ENCODE results near the gene EMC8.

Gene EMC8

GRCh38 chr16:85842435-85842834 lies 43.1 kb upstream of the EMC8 start:
- no peaks in the 10 kb centered on the region for H4K20me1 ChIP-seq (ENCODE audit: low read depth, low read length)
- H3K9ac ChIP-seq (ENCODE audit: low read length), result no peak overlapping the region
- H3F3A ChIP-seq (ENCODE audit: insufficient read depth), result no peaks in the 10 kb centered on the region
- H3K9me3 ChIP-seq (ENCODE audit: insufficient read depth, low read length), result no peaks in the 10 kb centered on the region
- TF ChIP-seq CTCF (IDR thresholded peaks at IDR 0.05; ENCODE audit: insufficient read depth, low read length, poor library complexity, severe bottlenecking) (no peak), EZH2phosphoT487 (conservative IDR thresholded peaks at IDR 0.05; ENCODE audit: low read length) (no peak)
- H3K4me2 ChIP-seq (ENCODE audit: low read depth, low read length, poor library complexity, severe bottlenecking), result no peak overlapping the region
- H2AFZ ChIP-seq (ENCODE audit: low read depth, low read length, severe bottlenecking), result no peak overlapping the region
- no peaks in the 10 kb centered on the region for H3K9me2 ChIP-seq (replicated peaks; ENCODE audit: insufficient read depth, low read length)
- no peaks in the 10 kb centered on the region for H3K36me3 ChIP-seq (ENCODE audit: low read length)
- H3K79me2 ChIP-seq (ENCODE audit: insufficient read depth, low read length), result no peaks in the 10 kb centered on the region
- no peak overlapping the region for H3K27ac ChIP-seq (ENCODE audit: low read depth, low read length)
- H3K4me3 ChIP-seq (ENCODE audit: insufficient read depth, low read length, poor library complexity, severe bottlenecking), result no peak overlapping the region
- no peaks in the 10 kb centered on the region for H3K27me3 ChIP-seq (ENCODE audit: low read length)

- no peak for TF ChIP-seq CTCF (IDR thresholded peaks at IDR 0.05; ENCODE audit: insufficient read depth, low read length, poor library complexity, severe bottlenecking)
- TF ChIP-seq EZH2phosphoT487 (conservative IDR thresholded peaks at IDR 0.05; ENCODE audit: low read length), result no peak
- Histone ChIP-seq H4K20me1 (ENCODE audit: low read depth, low read length) (no peaks in the 10 kb centered on the region), H3F3A (ENCODE audit: insufficient read depth) (no peaks in the 10 kb centered on the region), H3K9me2 (replicated peaks; ENCODE audit: insufficient read depth, low read length) (no peaks in the 10 kb centered on the region), H3K27ac (ENCODE audit: low read depth, low read length) (no peak overlapping the region), H3K4me2 (ENCODE audit: low read depth, low read length, poor library complexity, severe bottlenecking) (no peak overlapping the region), H3K4me3 (ENCODE audit: insufficient read depth, low read length, poor library complexity, severe bottlenecking) (no peak overlapping the region), H3K9ac (ENCODE audit: low read length) (no peak overlapping the region), H3K27me3 (ENCODE audit: low read length) (no peaks in the 10 kb centered on the region), H3K9me3 (ENCODE audit: insufficient read depth, low read length) (no peaks in the 10 kb centered on the region), H2AFZ (ENCODE audit: low read depth, low read length, severe bottlenecking) (no peak overlapping the region), H3K79me2 (ENCODE audit: insufficient read depth, low read length) (no peaks in the 10 kb centered on the region), H3K36me3 (ENCODE audit: low read length) (no peaks in the 10 kb centered on the region)
Observed at GRCh38 chr16:85840801-85841200, 41.5 kb upstream of the EMC8 start.

- no peaks in the 10 kb centered on the region for H3K36me3 ChIP-seq (ENCODE audit: low read length)
- H2AFZ ChIP-seq (ENCODE audit: low read depth, low read length, severe bottlenecking), result no peak overlapping the region
- no peaks in the 10 kb centered on the region for H4K20me1 ChIP-seq (ENCODE audit: low read depth, low read length)
- H3K27ac ChIP-seq (ENCODE audit: low read depth, low read length), result no peak overlapping the region
- no peak overlapping the region for H3K4me2 ChIP-seq (ENCODE audit: low read depth, low read length, poor library complexity, severe bottlenecking)
- H3K79me2 ChIP-seq (ENCODE audit: insufficient read depth, low read length), result no peaks in the 10 kb centered on the region
- no peaks in the 10 kb centered on the region for H3K27me3 ChIP-seq (ENCODE audit: low read length)
- H3K9me3 ChIP-seq (ENCODE audit: insufficient read depth, low read length), result no peaks in the 10 kb centered on the region
- H3K9ac ChIP-seq (ENCODE audit: low read length), result no peak overlapping the region
- H3K9me2 ChIP-seq (replicated peaks; ENCODE audit: insufficient read depth, low read length), result no peaks in the 10 kb centered on the region
- no peaks in the 10 kb centered on the region for H3F3A ChIP-seq (ENCODE audit: insufficient read depth)
- TF ChIP-seq EZH2phosphoT487 (conservative IDR thresholded peaks at IDR 0.05; ENCODE audit: low read length) (no peak), CTCF (IDR thresholded peaks at IDR 0.05; ENCODE audit: insufficient read depth, low read length, poor library complexity, severe bottlenecking) (no peak)
- no peak overlapping the region for H3K4me3 ChIP-seq (ENCODE audit: insufficient read depth, low read length, poor library complexity, severe bottlenecking)
Observed at GRCh38 chr16:85840395-85840794, 41.1 kb upstream of the EMC8 start.
